Left ventricle myocardium inferior (tissue), 1 donor: ENCODE results near the gene RHOJ. TPM values are rescaled to one million over a fixed set of nuclear protein-coding genes. Genes with fewer than 3 reads are reported as not detected.
A peak's percentile ranks its signal among the peaks of the same experiment; 100 is the strongest.
"Not testable (repeated sequence)": the region's sequence is repeated elsewhere in the genome, so short reads cannot be mapped to it uniquely, and the experiment has no call there.

Experiments
- DNase-seq: peaks from one replicate; pipeline ENCODE4 v3.0.0-alpha.2; 2020
- H3K27ac ChIP-seq: fragments of 200-600 bp; replicated peaks from 2 replicates; pipeline ENCODE4 v1.8.0; 2021
- H3K27me3 ChIP-seq: fragments of 200-600 bp; 2 replicates; pipeline ENCODE4 v1.8.0; 2021; ENCODE audit warnings: low read depth
- H3K36me3 ChIP-seq: fragments of 200-600 bp; 2 replicates; pipeline ENCODE4 v1.8.0; 2021
- H3K4me1 ChIP-seq: fragments of 200-600 bp; 2 replicates; pipeline ENCODE4 v1.8.0; 2021
- H3K4me3 ChIP-seq: fragments of 200-600 bp; 2 replicates; pipeline ENCODE4 v1.8.0; 2021; ENCODE audit warnings: mild to moderate bottlenecking, moderate library complexity
- H3K9me3 ChIP-seq: fragments of 200-600 bp; replicated peaks from 2 replicates; pipeline ENCODE4 v1.8.0; 2021
- intact Hi-C: fragments of 100-400 bp; cut with micrococcal nuclease; formaldehyde crosslinking; loops from one replicate; pipeline ENCODE4 v1.11.0; 2022
- total RNA-seq: library from RNA; stranded (reverse); fragmentation: NEBNext Ultra II Directional; extraction: Animal tissue kit (Norgen Biotek cat#: 25700); gene quantifications from one replicate; pipeline ENCODE4 v1.2.1, GENCODE V29; 2021
- TF ChIP-seq, protein P1 (sequence below): fragments of 200-600 bp; IDR thresholded peaks from 2 replicates; pipeline ENCODE4 v1.8.0; 2021; ENCODE audit warnings: antibody characterized with exemption, mild to moderate bottlenecking, borderline replicate concordance
- donor health status: DM: no; HTN: yes; CAD: no; lungs with severe emphysema.

Gene RHOJ
- total RNA-seq, 1 donor from 2014 or later = 14.6 TPM

DNA sequence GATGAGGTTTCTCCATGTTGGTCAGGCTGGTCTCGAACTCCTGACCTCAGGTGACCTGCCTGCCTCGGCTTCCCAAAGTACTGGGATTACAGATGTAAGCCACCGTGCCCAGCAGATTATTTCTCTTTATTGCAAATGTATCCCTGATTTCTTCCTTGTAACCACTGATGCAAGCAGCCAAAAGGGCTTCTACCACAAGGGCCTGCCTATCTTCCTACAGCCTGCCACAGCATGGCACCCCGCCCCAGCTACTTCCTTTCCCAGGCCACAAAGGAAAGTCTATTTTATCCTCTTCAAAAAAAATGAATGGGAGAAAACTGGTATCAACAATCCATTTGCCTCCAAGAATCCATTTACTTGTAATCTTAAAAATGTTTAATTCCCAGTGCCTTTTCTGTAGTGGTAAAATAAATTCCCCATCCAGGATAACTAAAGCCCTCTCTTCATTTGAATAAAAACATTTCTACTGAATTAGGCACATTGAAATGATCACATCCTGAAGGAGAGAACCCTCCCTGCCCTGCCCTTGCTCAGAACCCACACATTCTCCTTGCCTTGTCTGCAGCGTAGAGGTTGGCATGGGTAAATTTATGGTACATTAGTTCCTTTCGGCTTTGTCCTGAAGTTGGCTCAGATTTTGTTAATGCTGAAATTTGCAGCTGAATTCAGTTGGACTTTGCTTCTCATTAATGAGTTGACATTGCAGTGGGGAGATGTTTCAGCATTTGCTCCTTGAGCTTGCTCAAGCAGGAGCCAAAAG is 95.3 kb downstream of the RHOJ start:
- Histone ChIP-seq H3K4me1 (peaks cover 19% of the 10 kb centered on the region), H3K9me3 (peaks cover 11% of the 10 kb centered on the region), H3K27ac (no peak overlapping the region), H3K4me3 (no peak overlapping the region), H3K36me3 (no peaks in the 10 kb centered on the region), H3K27me3 (no peaks in the 10 kb centered on the region)
- intact Hi-C loops = no loop called here
- TF ChIP-seq, protein P1, sequence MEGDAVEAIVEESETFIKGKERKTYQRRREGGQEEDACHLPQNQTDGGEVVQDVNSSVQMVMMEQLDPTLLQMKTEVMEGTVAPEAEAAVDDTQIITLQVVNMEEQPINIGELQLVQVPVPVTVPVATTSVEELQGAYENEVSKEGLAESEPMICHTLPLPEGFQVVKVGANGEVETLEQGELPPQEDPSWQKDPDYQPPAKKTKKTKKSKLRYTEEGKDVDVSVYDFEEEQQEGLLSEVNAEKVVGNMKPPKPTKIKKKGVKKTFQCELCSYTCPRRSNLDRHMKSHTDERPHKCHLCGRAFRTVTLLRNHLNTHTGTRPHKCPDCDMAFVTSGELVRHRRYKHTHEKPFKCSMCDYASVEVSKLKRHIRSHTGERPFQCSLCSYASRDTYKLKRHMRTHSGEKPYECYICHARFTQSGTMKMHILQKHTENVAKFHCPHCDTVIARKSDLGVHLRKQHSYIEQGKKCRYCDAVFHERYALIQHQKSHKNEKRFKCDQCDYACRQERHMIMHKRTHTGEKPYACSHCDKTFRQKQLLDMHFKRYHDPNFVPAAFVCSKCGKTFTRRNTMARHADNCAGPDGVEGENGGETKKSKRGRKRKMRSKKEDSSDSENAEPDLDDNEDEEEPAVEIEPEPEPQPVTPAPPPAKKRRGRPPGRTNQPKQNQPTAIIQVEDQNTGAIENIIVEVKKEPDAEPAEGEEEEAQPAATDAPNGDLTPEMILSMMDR = no peak
- no peak for DNase-seq

- intact Hi-C loops = no loop called here
- Histone ChIP-seq H3K27me3 (no peaks in the 10 kb centered on the region), H3K9me3 (peaks cover 14% of the 10 kb centered on the region), H3K36me3 (no peaks in the 10 kb centered on the region), H3K4me1 (peaks cover 15% of the 10 kb centered on the region), H3K4me3 (no peak overlapping the region), H3K27ac (peak overlapping the region; percentile 2)
- TF ChIP-seq, protein P1 = no peak
- no peak for DNase-seq
These were observed 96.6 kb downstream of the RHOJ start for GRCh38 chr14:63300854-63301253.

DNA sequence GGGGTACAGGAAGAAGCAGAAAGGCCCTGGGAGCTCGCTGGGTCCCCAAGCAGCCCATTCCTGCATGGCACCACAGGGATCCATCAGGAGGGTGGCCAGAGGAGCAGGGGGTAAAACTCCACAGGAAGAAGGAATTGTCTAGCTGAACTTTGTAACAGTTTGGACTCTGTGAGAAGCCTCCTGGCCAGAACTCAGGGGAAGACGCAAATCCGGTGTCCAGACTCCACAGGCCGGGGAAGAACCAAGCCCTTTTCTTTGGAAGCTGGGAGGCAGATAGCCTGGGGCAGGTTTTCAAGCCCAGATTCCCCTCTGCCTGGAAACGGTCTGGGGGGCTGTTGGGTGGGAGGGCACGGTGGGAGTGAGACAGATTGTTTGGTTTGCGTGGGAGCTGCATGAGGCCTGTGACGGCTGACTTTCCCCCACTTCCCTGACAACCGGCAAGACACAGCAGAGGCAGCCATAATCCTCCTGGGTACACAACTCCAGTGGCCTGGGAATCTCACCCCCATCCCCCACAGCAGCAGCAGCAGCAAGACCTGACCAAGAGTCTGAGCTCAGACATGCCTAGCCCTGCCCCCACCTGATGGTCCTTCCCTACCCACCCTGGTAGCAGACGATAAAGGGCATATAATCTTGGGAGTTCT is 97.8 kb downstream of the RHOJ start:
- Histone ChIP-seq H3K36me3 (no peaks in the 10 kb centered on the region), H3K27me3 (no peaks in the 10 kb centered on the region), H3K9me3 (peaks cover 13% of the 10 kb centered on the region), H3K4me3 (no peak overlapping the region), H3K27ac (no peak overlapping the region), H3K4me1 (peaks cover 5% of the 10 kb centered on the region)
- no peak for DNase-seq
- TF ChIP-seq, protein P1 = no peak
- intact Hi-C loops = no loop called here

- H3K36me3 ChIP-seq, H3K27me3 ChIP-seq, H3K4me3 ChIP-seq, H3K4me1 ChIP-seq, DNase-seq, intact Hi-C loops, H3K27ac ChIP-seq: not testable (repeated sequence)
- peaks cover 13% of the 10 kb centered on the region for H3K9me3 ChIP-seq
These were observed 100.2 kb downstream of the RHOJ start for GRCh38 chr14:63304429-63304828.

DNA sequence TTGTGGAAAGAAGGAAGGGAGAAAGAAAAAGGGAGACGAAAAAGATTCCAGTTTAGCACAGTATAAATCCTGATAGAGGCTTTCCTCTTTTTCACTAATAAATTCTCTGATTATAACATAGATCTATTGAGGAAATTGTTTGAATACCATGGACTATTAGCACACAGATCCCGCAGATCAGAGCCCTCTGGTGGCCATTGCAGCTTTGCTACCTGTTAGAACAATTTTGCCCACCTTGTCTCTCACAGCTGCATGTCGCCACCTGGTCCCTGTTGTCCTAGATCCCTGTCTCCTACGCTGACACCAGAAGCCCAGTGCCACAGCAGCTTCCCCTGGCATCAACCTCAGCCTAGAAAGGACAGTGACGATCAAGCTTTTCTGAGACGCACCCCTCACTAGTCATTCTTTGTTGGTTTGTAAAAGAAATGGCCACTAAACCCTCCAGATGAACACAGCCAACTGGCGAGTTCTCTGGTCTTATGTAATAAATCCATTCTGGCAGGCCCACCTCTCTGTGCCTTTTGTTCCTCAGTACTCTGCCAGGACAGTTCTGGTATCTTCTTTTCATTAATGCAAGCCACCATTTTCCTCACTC is 104.6 kb downstream of the RHOJ start:
- Histone ChIP-seq H3K4me1 (no peaks in the 10 kb centered on the region), H3K4me3 (no peak overlapping the region), H3K36me3 (no peaks in the 10 kb centered on the region), H3K27me3 (no peaks in the 10 kb centered on the region), H3K27ac (no peak overlapping the region), H3K9me3 (peaks cover 13% of the 10 kb centered on the region)
- intact Hi-C loops = no loop called here
- TF ChIP-seq, protein P1 = peak; percentile 54
- DNase-seq = no peak

DNA sequence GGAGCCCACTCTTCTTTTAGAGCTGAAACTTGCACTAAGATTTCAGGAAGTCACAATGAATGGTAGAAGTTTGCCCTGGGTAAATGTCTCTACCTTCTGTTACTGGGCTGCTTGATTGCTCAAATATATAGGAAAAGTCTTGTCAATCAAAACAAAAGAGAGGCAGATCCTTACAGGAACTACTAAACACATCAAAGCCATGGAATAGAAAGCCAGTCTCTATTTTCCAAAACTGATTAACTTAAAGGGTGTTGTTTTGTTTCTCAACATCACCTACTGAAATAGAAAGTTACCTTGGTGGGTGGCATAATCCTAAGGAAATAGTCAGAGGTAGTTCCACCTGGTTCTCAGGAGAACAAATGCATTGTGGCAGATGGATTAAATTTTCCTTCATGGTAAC is 114.6 kb downstream of the RHOJ start, which contains the start of gene GPHB5:
GPHB5 (minus strand) TSS at position 101 of the 400 bp plus-strand sequence. CDS start 1,086 bp downstream, outside the sequence.
- no peak for DNase-seq
- Histone ChIP-seq H3K27me3 (peaks cover 10% of the 10 kb centered on the region), H3K27ac (no peak within 1 kb of the TSS), H3K36me3 (no peaks in the 10 kb centered on the region), H3K4me1 (no peaks in the 10 kb centered on the region), H3K4me3 (no peak within 1 kb of the TSS), H3K9me3 (no peaks in the 10 kb centered on the region)
- TF ChIP-seq, protein P1 = no peak
- intact Hi-C loops = no loop called here
